HG03378 (cell line): ENCODE measurements around the gene MAPRE2.
A peak's percentile ranks its signal among the peaks of the same experiment; 100 is the strongest.
"Not testable (repeated sequence)": the region's sequence is repeated elsewhere in the genome, so short reads cannot be mapped to it uniquely, and the experiment has no call there.

Experiments used
- ATAC-seq: cut with Tn5 transposase; IDR thresholded peaks from one replicate; pipeline ENCODE4 v1.9.1; 2021; ENCODE audit warnings: mild to moderate bottlenecking, moderate library complexity; ENCODE audit not compliant: unreplicated experiment

Gene MAPRE2

DNA sequence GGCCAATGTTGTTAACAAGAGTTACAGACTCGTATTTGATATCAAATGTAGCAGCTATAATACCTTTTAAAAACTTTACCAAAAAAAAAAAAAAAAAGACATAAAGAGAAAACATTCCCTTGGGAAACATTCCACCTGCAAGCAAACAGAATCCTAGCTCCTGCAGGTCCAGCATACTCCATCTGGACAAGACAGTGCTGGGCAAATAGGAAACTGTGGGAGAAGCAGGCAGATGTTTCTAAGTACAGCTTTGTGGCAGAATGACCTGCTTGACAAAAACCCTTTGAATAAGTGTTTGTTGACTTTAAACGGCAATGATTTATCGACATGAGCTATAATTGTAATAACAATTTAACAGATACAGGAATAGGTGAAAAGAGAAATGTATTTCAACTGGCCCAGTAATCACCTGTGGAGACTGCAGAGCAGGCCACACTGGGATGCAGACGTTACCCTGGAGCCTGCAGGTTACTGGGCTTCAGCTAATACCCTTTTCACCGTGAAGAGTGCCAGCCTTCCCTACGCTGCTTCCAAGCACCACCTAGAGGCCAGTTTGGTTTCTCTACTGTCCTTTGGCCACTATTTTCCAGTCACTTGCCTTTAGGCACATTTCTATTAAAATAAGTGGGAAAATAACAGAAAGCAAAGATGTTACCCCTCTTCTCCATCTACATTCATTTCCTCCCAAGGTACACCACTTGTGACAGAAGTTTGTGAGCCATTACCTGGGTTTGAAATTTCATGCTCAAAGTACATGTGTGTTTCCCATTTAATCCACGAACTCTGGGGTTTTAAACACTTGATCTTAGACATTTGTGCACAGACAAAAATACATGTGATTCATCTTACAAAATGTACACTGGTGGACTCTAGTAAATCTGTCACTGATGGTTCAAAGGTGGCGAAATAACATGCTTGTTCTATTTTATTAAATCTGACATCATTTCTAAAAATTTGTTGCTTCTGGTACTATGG lies 102.7 kb downstream of the MAPRE2 start:
- ATAC-seq: peak; percentile 69

DNA sequence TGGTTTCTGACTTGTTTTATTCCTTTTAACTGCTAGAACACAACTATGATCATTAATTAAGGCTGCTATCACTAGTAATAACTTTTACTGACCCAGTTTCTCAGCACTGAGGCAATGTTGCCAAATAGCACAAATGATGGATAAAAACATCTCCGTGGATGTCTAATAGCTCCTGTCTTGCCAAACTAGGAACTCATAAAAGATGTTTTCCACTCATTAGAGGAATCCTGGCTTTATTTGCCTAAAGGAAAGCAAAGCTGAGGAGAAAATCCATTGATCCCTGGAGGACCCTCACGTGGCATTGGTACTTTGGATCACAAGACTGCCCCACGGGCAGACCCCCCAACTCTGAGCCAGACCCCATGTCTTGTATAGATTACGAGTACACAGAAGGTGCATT lies 103.5 kb downstream of the MAPRE2 start:
- ATAC-seq: no peak

DNA sequence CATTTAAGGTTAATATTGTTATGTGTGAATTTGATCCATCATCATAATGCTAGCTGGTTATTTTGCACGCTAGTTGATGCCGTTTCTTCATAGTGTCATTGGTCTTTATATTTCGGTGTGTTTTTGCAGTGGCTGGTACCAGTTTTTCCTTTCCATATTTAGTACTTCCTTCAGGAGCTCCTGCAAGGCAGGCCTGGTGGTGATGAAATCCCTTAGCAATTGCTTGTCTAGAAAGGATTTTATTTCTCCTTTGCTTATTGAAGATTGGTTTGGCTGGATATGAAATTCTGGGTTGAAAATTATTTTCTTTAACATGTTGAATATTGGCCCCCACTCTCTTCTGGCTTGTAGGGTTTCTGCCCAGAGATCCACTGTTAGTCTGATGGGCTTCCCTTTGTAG lies 109.0 kb downstream of the MAPRE2 start:
- ATAC-seq: not testable (repeated sequence)

DNA sequence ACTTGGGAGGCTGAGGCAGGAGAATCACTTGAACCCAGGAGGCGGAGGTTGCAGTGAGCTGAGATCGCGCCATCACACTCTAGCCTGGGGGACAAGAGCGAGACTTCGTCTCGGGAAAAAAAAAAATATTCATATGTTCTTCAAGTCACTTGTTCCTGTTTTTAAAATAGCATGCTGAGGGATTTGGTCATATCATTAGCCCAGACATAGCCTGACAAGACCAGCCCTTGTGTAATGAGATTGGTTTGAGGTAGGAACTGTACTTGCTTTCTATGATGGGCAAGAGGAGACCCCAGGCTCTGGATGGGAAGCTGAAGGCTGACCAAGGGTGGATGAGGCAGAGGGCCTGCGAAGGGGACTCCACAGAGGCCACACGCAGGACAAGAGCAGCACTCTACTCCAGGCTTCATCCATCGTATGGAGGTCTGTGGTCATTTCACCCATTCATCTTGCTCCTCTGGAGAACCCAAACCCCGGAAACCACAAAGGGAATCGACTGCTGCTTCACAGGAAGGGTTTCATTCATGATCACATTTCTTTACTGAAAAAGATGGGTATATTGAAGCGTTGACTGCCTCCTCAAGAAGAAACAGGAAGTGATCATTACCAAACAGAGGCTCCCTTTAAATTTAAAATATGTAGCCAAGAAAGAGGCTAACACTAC lies 112.5 kb downstream of the MAPRE2 start:
- ATAC-seq: no peak

DNA sequence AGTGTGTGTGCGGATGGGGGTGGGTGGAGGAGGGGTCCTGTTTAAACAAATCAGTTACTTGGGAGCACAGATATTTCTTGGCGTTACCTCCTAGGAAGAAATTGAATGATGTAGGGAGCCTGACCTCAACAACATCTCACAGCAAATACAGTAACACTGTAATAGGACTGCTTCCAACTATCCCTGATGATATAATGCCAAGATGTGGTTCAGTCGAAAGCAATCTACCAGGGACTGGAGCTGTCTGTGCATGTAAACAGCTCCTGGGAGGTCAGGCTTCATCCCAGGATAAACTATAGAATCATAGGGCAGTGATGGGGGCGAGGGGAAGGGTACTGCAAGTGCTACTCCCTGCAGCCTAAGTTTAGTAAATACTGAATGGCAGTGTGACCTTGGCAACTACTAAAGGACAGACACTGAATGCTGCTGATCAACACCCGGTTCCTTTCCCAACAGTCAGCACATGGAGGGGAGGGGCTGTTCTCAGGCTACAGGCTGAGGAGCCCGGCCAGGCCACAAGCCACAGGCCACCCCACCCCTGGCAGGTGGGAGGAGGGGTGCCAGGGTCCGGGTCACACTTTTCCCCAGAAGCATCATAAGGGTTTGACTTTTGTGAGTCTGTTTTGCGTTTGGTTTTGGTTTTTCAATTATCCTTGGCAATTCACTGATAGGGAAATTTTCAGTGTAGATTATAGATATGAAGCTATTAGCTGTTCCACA lies 114.3 kb downstream of the MAPRE2 start:
- no peak for ATAC-seq

DNA sequence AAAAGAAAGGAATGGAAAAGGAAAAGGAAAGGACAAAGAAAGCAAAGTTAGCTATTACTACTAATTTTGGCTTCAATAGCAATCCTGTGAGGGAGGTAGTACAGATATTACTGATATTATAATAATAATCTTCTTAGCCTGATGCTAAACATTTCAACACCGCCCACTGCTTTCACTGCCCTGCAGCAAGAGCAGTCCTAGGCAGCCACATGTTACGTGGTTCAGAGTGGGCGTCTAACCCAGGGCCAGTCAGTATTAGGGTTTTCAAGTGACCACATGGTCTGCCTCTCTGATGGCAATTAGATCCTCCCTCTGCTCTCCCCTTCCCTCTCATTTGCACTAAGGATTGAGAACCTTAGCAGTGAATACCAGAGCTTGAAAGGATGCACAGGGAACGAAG lies 116.0 kb downstream of the MAPRE2 start:
- ATAC-seq: peak; percentile 42

DNA sequence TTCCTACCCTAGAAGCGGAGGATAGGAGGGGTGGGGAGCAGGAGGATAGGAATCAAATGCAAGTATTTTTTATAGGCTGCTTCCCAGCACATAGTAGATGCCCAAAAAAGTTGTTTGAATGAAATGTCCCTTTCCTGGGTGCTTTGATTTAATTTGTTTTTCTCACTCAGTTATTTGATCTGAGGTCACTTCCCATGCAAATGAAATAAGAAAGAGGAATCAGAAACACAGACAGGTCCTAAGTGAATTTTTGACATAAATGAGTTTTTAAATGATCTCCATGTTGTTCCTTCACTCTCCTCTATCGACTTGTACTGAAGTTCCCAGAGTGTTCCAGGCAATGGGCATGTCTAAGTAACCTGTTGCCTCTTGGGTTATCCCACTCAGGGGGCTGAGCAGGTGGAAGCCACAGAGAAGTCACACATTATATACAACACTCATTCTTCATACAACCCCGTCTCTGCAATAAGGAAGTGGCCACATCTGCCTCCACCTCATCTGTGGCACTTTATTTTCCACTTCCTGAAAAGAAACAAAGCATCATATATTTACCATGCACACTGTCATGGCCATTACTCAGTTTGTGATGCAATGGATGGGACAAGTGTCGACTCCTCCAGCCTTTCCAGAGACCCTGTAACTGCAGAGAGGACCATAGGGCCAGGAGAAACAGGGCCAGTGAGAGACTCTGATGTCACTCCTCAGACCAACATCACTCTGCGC lies 117.7 kb downstream of the MAPRE2 start:
- peak; percentile 87 for ATAC-seq

DNA sequence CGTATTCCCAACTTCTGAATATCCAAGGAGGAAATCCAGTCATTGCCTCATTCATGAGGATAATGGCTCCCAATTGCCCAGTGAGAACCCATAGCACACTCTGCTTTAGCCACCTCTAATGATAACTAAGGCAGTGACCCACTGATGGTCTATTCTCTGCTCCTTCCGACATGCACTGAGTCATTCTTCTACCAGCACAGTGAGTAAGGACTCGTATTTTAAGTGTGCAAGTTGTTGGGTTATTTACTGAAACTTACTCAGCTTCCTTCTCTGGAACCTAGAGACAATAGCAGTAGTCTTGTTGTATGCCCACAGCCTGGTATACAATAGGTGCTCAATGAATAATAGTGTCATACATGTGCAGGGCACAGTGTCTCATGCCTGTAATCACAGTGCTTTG lies 118.6 kb downstream of the MAPRE2 start:
- ATAC-seq: peak; percentile 58

DNA sequence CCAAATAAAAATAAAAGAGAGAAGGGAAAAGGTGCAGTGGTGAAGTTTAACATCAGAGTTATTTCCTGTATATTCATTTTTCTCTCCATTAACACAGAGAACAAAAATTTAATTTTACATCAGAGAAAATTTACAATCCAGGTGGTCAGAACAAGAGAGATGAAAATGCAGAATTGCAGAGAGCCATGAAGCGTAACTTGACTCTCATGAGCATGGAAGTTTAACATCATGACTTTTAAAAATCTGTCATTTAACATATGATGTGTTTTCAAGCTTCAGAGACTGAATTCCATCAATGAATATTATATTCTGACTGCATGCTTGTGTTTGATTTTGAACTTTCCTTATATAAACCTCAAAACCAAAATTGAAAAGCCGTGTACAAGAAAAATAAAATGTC lies 120.3 kb downstream of the MAPRE2 start:
- ATAC-seq: no peak

DNA sequence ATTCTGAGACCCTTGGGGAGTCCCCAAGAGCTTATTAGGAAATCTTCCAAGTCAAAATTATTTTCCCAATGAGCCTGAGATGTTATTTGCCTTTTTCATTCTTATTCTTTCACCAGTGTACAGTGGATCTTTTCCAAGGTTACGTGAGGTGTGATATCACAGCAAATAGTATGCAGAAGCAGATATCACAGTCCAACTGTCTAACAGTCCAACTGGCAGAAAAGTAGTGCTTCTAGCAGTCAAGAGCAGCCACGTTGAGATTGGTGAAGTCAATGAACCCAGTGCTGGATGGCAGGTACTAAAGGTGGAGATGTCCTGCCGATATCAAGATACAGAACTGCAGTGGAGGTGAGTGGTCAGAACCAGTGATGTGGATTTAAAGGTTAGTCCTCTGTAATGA lies 120.7 kb downstream of the MAPRE2 start:
- no peak for ATAC-seq

DNA sequence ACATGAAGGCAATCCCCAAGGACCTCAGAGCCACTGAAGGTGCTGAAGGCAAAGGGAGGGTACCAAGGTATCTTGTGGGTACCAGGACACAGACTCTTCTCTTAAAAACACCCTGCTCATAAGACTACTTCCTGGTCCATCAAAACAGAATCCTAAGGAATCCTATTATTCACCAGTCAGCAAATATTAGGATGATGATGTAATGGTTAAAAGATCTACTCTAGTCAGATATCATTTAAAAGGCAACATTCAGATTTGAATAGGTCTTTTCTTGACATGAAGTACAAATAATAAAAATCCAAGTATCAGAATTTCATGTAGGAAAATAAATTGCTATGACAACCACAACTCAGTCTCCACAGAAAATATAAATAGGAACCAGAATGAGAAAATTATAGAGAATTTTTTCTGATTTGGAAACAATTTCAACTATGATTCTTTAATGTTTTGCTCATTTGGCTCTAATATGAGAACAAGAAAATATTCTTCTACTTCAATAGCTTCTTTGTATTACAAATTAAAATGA lies 121.9 kb downstream of the MAPRE2 start:
- no peak for ATAC-seq

DNA sequence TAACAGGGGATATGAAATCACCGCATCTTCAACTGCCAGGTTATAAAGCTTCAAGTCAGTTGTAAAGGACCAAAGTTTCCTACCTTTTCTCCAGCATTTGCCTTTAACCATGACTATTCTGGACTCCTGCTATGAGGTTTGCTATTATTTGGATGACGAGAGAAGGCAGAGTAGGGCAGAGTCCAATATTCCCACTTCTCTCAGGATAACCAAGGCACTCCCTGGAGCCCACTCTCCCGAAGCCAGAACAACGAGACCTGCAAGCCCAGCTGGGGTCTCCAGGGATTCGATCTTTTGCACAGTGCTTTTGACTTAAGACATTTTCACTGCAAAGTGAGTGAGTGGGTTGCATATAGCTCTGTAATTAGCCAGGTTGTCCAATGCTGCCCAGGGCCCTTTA lies 122.5 kb downstream of the MAPRE2 start:
- no peak for ATAC-seq

DNA sequence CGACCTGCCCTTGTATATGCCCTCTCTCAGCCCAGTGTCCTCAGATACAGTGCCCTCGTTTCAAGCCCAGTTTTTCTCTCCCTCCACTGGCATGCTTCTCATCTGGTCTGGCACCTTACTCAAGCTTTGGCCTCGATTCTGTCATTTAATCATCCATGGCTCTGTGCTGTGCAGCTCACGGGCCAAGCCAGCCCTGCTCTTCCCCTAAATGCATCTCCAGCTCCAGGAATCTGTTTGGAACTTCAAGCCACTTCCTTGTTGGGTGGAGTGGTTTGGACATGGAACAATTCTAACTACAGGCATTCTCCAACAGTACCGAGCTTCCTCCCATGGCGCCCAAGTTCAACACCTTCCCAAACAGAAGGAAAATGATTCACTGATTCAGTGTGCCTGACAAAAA lies 122.9 kb downstream of the MAPRE2 start:
- no peak for ATAC-seq

DNA sequence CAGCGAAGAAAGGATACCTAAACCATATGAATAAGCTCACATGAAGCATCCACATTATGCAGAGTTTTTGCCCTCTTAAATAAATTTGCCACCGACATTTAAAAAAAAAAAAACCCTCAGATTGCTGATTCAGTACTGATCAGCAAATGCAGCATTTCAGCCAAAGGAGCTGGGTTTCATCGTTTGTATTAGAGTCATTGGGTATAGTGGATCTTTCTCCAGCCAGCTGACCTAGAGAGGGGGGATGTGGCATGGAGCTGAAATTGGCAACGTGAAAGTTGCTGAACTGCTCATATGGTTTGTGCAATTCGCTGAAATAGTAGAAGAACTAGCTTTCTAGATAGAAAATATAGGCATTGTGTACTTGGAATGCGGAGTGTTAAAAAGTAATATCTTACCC lies 126.1 kb downstream of the MAPRE2 start:
- ATAC-seq: no peak

DNA sequence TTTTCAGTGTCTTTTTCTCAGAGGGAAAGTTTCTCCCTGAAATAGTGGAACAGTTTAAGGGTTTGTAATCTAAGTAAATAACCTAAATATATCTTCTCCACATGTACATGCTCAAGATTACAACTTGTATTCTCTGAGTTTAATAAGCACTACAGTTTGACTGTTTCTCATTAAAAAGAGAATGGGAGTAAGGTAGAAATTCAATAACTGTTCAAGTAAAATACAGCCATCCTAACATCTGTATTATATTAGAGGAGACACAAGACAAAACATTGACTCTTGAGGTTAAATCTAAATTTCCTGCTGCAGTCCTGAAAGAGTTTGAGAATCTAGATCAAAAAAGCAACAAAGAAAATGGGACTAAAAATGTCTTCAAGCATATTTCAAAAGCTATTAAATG lies 126.6 kb downstream of the MAPRE2 start:
- no peak for ATAC-seq

DNA sequence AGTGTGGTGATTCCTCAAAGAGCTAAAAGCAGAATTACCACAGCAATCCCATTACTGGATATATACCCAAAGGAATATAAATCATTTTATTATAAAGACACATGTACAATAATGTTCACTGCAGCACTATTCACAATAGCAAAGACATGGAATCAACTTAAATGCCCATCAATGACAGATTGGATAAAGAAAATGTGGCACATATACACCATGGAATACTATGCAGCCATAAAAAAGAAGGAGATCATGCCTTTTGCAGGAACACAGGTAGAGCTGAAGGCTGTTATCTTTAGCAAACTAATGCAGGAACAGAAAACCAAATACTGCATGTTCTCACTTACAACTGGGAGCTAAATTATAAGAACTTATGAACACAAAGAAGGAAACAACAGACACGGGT lies 129.1 kb downstream of the MAPRE2 start:
- not testable (repeated sequence) for ATAC-seq

DNA sequence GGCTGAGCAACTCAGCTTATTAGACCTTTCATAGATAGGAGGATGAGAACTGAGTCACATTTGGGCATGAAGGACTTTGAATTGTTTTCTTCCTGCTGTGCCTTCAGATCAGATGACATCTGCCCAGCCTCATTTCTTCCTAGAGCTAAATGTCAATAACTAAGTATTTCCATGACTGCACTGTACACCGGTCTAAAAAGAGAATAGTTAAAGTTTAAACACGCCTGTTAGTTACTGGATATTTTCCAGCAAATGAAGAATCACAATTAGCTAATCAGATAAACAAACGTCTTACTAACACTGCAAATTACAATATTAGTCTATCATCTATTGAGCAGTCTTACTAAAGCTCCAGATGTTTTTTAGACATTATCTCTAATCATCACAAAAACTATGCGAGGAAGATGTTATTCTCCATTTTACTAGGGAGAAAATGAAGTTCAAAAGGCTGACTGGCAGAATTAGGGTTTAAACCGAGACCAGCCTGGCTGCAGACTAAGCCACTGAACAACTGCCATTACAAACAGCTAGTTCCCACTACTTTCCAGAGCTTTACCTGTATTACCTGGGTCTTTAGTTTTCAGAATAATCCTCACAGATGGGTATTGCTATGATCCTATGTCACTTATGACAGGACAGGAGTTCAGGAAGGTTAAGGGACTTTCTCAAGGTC lies 130.2 kb downstream of the MAPRE2 start:
- ATAC-seq: no peak

DNA sequence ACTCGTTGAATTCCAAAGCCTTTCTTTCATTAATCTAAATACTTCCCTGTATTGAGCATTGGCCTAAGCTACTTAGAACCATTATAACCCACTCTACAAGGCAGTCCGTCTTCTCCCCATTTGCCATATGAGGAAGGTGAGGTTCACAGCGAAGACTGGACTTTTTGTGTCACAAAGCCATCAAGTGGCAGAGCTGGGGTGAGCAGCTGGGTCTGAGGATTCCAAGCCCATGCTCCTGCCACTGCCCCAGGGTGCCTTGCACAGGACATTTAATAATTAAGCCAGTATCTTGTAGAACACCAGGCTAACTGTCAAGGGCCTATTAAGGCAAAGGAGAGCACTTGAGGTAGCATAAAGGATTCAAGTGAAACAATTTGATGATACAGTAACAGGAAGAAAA lies 130.8 kb downstream of the MAPRE2 start:
- no peak for ATAC-seq

DNA sequence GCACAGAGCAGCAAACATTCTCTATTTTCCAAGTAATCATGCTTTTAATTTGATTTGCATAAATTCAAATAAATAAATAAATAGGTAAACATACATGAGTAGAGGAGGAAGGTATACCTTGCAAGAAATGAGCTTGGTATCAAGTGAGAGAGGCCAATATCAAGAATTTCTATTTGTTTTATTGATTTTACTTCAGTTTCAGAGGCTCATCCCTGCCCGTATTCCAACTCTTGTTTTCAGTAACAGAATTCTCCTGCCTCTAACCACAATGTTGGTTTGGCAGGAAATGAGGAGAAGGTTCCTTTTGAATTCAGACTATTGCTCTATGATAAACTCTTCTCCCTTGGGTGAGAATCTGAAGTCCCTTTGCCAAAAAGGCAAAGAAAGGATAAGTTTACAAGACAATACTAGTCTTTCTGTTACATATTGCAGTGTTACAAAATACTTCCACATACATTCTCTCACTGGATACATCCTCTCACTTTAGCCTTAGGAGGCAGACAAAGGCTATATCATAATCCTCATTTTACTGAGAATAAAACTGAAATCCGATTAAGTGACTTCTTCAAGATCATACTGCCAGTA lies 131.3 kb downstream of the MAPRE2 start:
- no peak for ATAC-seq
